Astrocyte (in vitro differentiated cells and primary cell): ENCODE measurements around the gene ZNF469. TPM values are rescaled to one million over a fixed set of nuclear protein-coding genes. Genes with fewer than 3 reads are reported as not detected.
A peak's percentile ranks its signal among the peaks of the same experiment; 100 is the strongest.

Experiments used
- DNase-seq: peaks from one replicate; pipeline ENCODE4 v3.0.0-alpha.2; 2010; ENCODE audit warnings: low read depth
- FAIRE-seq: peaks from 2 replicates; lab custom pipeline; 2011; peaks lifted over from hg19 to GRCh38; lab: Jason Lieb, UNC
- H2AFZ ChIP-seq: 2 replicates; pipeline ENCODE4 v1.6.0; 2012; ENCODE audit warnings: low read depth, low read length, inconsistent platforms
- H3K27ac ChIP-seq: 2 replicates; pipeline ENCODE4 v1.5.1; 2011; ENCODE audit warnings: low read depth, low read length, inconsistent platforms
- H3K27me3 ChIP-seq: 2 replicates; pipeline ENCODE4 v1.6.0; 2011; ENCODE audit warnings: low read length, inconsistent platforms; ENCODE audit not compliant: insufficient read depth
- H3K36me3 ChIP-seq: 2 replicates; pipeline ENCODE4 v1.5.1; 2011; ENCODE audit warnings: low read length, inconsistent platforms; ENCODE audit not compliant: insufficient read depth
- H3K4me1 ChIP-seq: 2 replicates; pipeline ENCODE4 v1.5.1; 2011; ENCODE audit warnings: low read length, inconsistent platforms; ENCODE audit not compliant: insufficient read depth
- H3K4me2 ChIP-seq: 2 replicates; pipeline ENCODE4 v1.6.0; 2012; ENCODE audit warnings: low read length, inconsistent platforms
- H3K4me3 ChIP-seq: 2 replicates; pipeline ENCODE4 v1.5.1; 2011; ENCODE audit warnings: low read depth, mild to moderate bottlenecking, low read length, inconsistent platforms; ENCODE audit not compliant: insufficient read depth
- H3K79me2 ChIP-seq: 2 replicates; pipeline ENCODE4 v1.6.0; 2012; ENCODE audit warnings: mild to moderate bottlenecking, low read length, inconsistent platforms; ENCODE audit not compliant: insufficient read depth
- H3K9ac ChIP-seq: 2 replicates; pipeline ENCODE4 v1.6.0; 2012; ENCODE audit warnings: mild to moderate bottlenecking, low read length, inconsistent platforms
- H3K9me3 ChIP-seq: 2 replicates; pipeline ENCODE4 v1.5.1; 2012; ENCODE audit warnings: low read depth, mild to moderate bottlenecking, low read length, inconsistent platforms; ENCODE audit not compliant: insufficient read depth
- H4K20me1 ChIP-seq: 2 replicates; pipeline ENCODE4 v1.6.0; 2012; ENCODE audit warnings: low read length, inconsistent platforms; ENCODE audit not compliant: insufficient read depth
- H3K27ac Mint-ChIP-seq: one replicate; pipeline ENCODE4 v1.8.0; 2021; ENCODE audit warnings: mild to moderate bottlenecking, mixed read lengths; ENCODE audit not compliant: unreplicated experiment
- H3K27me3 Mint-ChIP-seq: one replicate; pipeline ENCODE4 v1.8.0; 2021; ENCODE audit warnings: low read depth, mixed read lengths; ENCODE audit not compliant: unreplicated experiment
- H3K36me3 Mint-ChIP-seq: one replicate; pipeline ENCODE4 v1.8.0; 2021; ENCODE audit warnings: low read depth, mixed read lengths; ENCODE audit not compliant: unreplicated experiment
- H3K4me1 Mint-ChIP-seq: one replicate; pipeline ENCODE4 v1.8.0; 2021; ENCODE audit warnings: low read depth, mixed read lengths; ENCODE audit not compliant: unreplicated experiment
- H3K4me3 Mint-ChIP-seq: one replicate; pipeline ENCODE4 v1.8.0; 2021; ENCODE audit warnings: mild to moderate bottlenecking, moderate library complexity, mixed read lengths; ENCODE audit not compliant: unreplicated experiment
- H3K9me3 Mint-ChIP-seq: one replicate; pipeline ENCODE4 v1.8.0; 2021; ENCODE audit warnings: mild to moderate bottlenecking, mixed read lengths; ENCODE audit not compliant: unreplicated experiment
- EZH2 ChIP-seq: IDR thresholded peaks from 2 replicates; pipeline ENCODE4 v1.6.1; 2012; ENCODE audit warnings: mild to moderate bottlenecking, low read length, inconsistent platforms; ENCODE audit not compliant: insufficient read depth
- total RNA-seq: library from RNA; stranded (reverse); gene quantifications from 2 replicates; pipeline ENCODE4 v1.2.1, GENCODE V29; 2021
- TF ChIP-seq, protein P1 (sequence below): IDR thresholded peaks from 2 replicates; pipeline ENCODE4 v1.5.1; 2011; ENCODE audit warnings: low read depth, mild to moderate bottlenecking, inconsistent platforms, low read length, moderate library complexity; ENCODE audit not compliant: insufficient read depth

Gene ZNF469
- total RNA-seq, 1 donor from 2014 or later: 17.7 TPM

DNA sequence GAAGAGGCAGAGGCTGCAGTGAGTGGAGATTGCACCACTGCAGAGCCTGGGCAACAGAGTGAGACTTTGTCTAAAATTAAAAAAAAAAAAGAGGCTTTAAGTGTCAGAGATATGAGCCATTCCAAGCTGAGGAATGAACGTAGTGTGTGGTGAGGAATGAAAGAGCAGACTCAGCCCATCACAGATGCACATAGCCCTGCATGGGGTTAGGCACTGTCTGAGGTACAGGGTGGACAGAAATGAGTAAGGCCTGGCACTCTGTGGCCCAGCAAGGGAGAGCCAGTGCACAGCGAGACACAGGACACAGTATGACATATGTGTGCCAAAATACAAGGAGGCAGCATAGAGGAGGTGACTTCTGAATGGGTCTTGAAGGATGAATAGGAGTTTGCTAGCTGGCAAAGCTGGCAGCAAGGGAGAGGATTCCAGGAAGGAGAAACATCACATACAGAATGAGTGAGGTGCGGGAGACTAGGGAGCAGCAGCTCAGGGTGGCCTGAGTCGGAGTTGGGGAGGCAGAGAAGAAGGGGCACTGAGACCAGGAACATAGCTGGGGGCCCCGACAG is 8.7 kb upstream of the ZNF469 start:
- Histone ChIP-seq H3K4me2 (no peak overlapping the region), H3K4me1 (peaks cover 16% of the 10 kb centered on the region), H4K20me1 (no peaks in the 10 kb centered on the region), H3K4me3 (no peak overlapping the region), H3K9me3 (peaks cover 5% of the 10 kb centered on the region), H2AFZ (no peak overlapping the region), H3K36me3 (no peaks in the 10 kb centered on the region), H3K79me2 (no peaks in the 10 kb centered on the region), H3K9ac (no peak overlapping the region), H3K27me3 (no peaks in the 10 kb centered on the region), H3K27ac (no peak overlapping the region)
- H3K27ac Mint-ChIP-seq: no peak overlapping the region
- DNase-seq (no peak), FAIRE-seq (no peak)
- TF ChIP-seq EZH2: no peak
- TF ChIP-seq, protein P1, sequence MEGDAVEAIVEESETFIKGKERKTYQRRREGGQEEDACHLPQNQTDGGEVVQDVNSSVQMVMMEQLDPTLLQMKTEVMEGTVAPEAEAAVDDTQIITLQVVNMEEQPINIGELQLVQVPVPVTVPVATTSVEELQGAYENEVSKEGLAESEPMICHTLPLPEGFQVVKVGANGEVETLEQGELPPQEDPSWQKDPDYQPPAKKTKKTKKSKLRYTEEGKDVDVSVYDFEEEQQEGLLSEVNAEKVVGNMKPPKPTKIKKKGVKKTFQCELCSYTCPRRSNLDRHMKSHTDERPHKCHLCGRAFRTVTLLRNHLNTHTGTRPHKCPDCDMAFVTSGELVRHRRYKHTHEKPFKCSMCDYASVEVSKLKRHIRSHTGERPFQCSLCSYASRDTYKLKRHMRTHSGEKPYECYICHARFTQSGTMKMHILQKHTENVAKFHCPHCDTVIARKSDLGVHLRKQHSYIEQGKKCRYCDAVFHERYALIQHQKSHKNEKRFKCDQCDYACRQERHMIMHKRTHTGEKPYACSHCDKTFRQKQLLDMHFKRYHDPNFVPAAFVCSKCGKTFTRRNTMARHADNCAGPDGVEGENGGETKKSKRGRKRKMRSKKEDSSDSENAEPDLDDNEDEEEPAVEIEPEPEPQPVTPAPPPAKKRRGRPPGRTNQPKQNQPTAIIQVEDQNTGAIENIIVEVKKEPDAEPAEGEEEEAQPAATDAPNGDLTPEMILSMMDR: no peak
- no peak overlapping the region for H3K4me3 Mint-ChIP-seq
- H3K9me3 Mint-ChIP-seq: no peaks in the 10 kb centered on the region
- H3K36me3 Mint-ChIP-seq: no peaks in the 10 kb centered on the region
- peaks cover 8% of the 10 kb centered on the region for H3K27me3 Mint-ChIP-seq
- peaks cover 12% of the 10 kb centered on the region for H3K4me1 Mint-ChIP-seq

DNA sequence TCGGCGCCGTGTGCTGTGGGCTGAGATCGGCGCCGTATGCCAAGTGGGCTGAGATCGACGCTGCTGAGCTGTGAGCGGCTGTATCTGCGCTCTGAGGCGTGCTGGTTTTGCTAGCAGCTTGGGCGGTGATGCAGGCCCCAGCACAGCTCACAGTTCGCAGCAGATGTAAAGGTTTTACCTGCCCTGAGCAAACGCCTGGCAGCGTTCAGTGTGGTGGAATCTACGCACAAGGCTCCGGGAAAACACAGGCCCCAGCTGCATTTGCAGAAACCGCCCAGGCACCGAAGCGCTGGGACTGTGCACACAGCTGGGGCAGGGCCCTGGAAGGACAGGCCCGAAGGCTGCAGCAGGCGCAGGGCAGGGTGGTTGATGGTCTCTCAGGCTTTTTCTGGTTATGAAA is 8.0 kb upstream of the ZNF469 start:
- no peak overlapping the region for H3K4me3 Mint-ChIP-seq
- Histone ChIP-seq H3K4me1 (peaks cover 16% of the 10 kb centered on the region), H4K20me1 (no peaks in the 10 kb centered on the region), H3K36me3 (no peaks in the 10 kb centered on the region), H3K79me2 (no peaks in the 10 kb centered on the region), H3K9ac (no peak overlapping the region), H3K27ac (no peak overlapping the region), H3K4me3 (no peak overlapping the region), H3K4me2 (no peak overlapping the region), H3K9me3 (peaks cover 5% of the 10 kb centered on the region), H3K27me3 (no peaks in the 10 kb centered on the region), H2AFZ (no peak overlapping the region)
- DNase-seq (no peak), FAIRE-seq (no peak)
- H3K27ac Mint-ChIP-seq: no peak overlapping the region
- peaks cover 12% of the 10 kb centered on the region for H3K4me1 Mint-ChIP-seq
- no peaks in the 10 kb centered on the region for H3K36me3 Mint-ChIP-seq
- H3K9me3 Mint-ChIP-seq: no peaks in the 10 kb centered on the region
- no peak for TF ChIP-seq EZH2
- TF ChIP-seq, protein P1: no peak
- peaks cover 7% of the 10 kb centered on the region for H3K27me3 Mint-ChIP-seq

DNA sequence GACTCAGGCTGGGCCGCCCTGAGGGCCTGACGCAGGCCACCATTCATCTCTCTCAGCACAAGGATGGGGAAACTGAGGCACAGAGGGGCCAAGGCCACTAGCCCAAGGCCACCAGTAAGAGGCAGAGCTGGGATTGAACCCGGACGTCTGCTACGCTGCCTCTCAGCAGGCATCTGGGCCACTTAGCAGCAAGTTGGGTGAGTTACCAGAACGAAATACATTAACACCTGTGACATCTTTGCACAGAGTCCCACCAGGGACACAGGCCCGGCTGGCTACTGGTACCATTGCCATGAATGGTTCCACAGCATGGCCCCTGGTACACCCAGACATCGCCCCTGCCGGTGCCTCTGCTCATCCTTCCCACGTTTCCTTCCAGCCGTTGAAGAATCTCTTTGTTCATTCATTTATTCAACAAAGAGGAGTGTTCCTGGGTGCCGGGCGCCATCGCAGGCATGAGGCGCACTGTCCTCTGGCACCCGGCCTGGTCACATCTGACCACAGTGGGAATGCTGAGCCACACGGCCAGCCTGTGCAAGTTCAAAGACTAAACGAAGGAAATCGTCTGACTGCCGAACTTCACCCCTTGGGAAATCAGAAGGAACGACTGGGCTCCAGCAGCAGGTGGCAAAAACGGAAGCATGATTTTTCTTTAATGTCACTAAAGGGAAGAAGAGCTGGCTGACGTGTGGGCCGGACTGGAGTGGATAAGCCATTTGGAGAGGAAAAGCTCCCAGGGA is 7.4 kb upstream of the ZNF469 start:
- H3K27me3 Mint-ChIP-seq: peaks cover 4% of the 10 kb centered on the region
- no peaks in the 10 kb centered on the region for H3K36me3 Mint-ChIP-seq
- Histone ChIP-seq H3K9me3 (peaks cover 5% of the 10 kb centered on the region), H3K27me3 (no peaks in the 10 kb centered on the region), H2AFZ (no peak overlapping the region), H4K20me1 (no peaks in the 10 kb centered on the region), H3K27ac (no peak overlapping the region), H3K79me2 (no peaks in the 10 kb centered on the region), H3K4me1 (peaks cover 16% of the 10 kb centered on the region), H3K36me3 (no peaks in the 10 kb centered on the region), H3K9ac (no peak overlapping the region), H3K4me3 (no peak overlapping the region), H3K4me2 (peak overlapping the region; percentile 15)
- FAIRE-seq (no peak), DNase-seq (peak; percentile 5)
- peaks cover 12% of the 10 kb centered on the region for H3K4me1 Mint-ChIP-seq
- H3K27ac Mint-ChIP-seq: no peak overlapping the region
- no peaks in the 10 kb centered on the region for H3K9me3 Mint-ChIP-seq
- H3K4me3 Mint-ChIP-seq: no peak overlapping the region
- TF ChIP-seq, protein P1: no peak
- TF ChIP-seq EZH2: peak; percentile 14
